ENCODE results near the gene UNK. TPM values are rescaled to one million over a fixed set of nuclear protein-coding genes. Genes with fewer than 3 reads are reported as not detected.

The UNK gene
- total and polyA plus RNA-seq, 2 of the 13 experiments (the other 11 are each of a cell fraction or from before 2014, with no cell fraction given): 31.6 to 33.0 TPM

DNA sequence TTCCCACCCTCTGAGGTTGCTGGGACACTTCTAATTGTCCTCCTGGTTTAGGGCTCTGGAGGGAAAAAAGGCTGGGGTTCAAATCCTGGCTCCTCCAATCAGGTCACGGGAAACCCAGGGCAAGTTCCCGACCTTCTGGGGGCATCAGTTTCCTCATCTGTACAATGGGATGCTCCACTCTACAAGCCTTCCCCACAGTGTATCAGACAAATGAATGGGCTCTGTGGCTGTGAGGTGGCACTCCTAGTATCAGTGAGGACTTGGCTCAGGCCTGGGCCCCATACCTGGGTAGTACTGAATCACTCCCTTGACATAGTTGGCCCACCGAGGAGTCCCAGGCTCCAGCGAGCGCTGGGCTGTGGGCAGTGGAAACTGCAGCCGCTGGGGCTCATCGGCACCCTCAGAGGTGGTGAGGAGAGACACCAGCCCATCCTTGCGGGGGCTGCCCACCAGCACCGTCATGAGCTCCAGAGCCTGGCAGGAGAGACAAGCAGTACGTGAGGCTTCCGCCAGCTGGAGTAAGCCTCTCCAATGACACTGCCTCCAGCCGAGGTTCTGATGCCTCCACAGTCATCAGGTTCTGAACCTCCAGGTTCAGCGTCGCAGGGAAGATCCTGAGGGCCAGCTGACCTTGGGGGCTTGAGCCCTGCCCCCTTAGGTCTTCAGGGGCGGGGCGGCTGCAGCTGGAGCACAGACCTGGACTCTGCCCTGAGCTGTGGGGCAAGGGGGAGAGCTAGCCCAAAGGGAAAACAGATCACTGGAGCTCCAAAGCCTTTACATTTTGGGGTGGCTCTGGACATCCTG is 20.8 kb upstream of the UNK start:
- Histone ChIP-seq H3K4me1 (ENCODE audit: insufficient read depth, low read length) (peaks cover 53% of the 10 kb centered on the region), H4K20me1 (ENCODE audit: insufficient read depth, low read length) (no peaks in the 10 kb centered on the region), H3K27ac (ENCODE audit: extremely low read length, insufficient read depth, low read length) (peak overlapping the region; percentile 79), H3K79me2 (ENCODE audit: insufficient read depth, low read length) (no peaks in the 10 kb centered on the region), H3K36me3 (replicated peaks in 1 of 2; ENCODE audit: control insufficient read depth in 1 of 2, insufficient read depth in 2 of 2, low read length in 2 of 2) (no peaks in the 10 kb centered on the region), H2AFZ (ENCODE audit: low read length) (no peak overlapping the region), H3K9me3 (ENCODE audit: low read length) (no peaks in the 10 kb centered on the region), H3K9ac (ENCODE audit: insufficient read depth, low read depth, low read length) (peak overlapping the region; percentile 79), H3K27me3 (ENCODE audit: control insufficient read depth in 1 of 2, insufficient read depth in 2 of 2, low read length in 2 of 2) (no peaks in the 10 kb centered on the region), H3K4me2 (ENCODE audit: low read depth, low read length) (peak overlapping the region; percentile 94), H3K4me3 (replicated peaks in 1 of 3; ENCODE audit: insufficient read depth in 1 of 3, low read depth in 2 of 3, low read length in 3 of 3) (peak overlapping the region; percentile 77 to 87 (median 78))
- in situ Hi-C loops (cut with HindIII; ENCODE audit: extremely low pct_ligation_motif_present, low pct_unique_long_range_greater_than_20kb) (no loop called here), intact Hi-C loops (cut with micrococcal nuclease; ENCODE audit: unreplicated experiment) (loop anchor here (2.0 kb wide), 1 partner anchor 17 kb away; no protein-coding TSS in a partner anchor)
- WGBS (ENCODE audit: low lambda C conversion rate): 56% methylated on average over 13 of the region's 16 CpGs
- DNase-seq (ENCODE audit: low spot score) (peak; percentile 74), ATAC-seq (peak; percentile 73), FAIRE-seq (peak; percentile 59)
- no TSS peak for BruUV-seq (replicated peaks)
- CTCF ChIA-PET (ENCODE audit: low intra/inter-chr PET ratio, low total read pairs): interaction anchor here (2.3 kb wide), 1 partner anchor 10 kb away, joined by 12 read pairs; no protein-coding TSS in a partner anchor
- POLR2A ChIA-PET: interaction anchor here (0.5 to 8.2 kb wide), 24 partner anchors 9 to 573 kb away, joined by 3 to 390 read pairs (median 6); partner anchors contain the start of genes RECQL5, SAP30BP, SMIM5 and TRIM47
- peak; percentile 58; the same call in 1 of the 2 replicates for TF ChIP-seq ESRRA (CRISPR knock-in tag; IDR thresholded peaks at IDR 0.05; ENCODE audit: low read depth)
- no peak; the same call in 1 of the 2 replicates for TF ChIP-seq ARNT2 (CRISPR knock-in tag; IDR thresholded peaks at IDR 0.05; ENCODE audit: low read depth)
- TF ChIP-seq SMAD1 (CRISPR knock-in tag; IDR thresholded peaks at IDR 0.05; ENCODE audit: borderline replicate concordance, low read depth): 0 out of 2 replicates have a peak, but pooled peaks have one; percentile 38
- TF ChIP-seq, protein P1, sequence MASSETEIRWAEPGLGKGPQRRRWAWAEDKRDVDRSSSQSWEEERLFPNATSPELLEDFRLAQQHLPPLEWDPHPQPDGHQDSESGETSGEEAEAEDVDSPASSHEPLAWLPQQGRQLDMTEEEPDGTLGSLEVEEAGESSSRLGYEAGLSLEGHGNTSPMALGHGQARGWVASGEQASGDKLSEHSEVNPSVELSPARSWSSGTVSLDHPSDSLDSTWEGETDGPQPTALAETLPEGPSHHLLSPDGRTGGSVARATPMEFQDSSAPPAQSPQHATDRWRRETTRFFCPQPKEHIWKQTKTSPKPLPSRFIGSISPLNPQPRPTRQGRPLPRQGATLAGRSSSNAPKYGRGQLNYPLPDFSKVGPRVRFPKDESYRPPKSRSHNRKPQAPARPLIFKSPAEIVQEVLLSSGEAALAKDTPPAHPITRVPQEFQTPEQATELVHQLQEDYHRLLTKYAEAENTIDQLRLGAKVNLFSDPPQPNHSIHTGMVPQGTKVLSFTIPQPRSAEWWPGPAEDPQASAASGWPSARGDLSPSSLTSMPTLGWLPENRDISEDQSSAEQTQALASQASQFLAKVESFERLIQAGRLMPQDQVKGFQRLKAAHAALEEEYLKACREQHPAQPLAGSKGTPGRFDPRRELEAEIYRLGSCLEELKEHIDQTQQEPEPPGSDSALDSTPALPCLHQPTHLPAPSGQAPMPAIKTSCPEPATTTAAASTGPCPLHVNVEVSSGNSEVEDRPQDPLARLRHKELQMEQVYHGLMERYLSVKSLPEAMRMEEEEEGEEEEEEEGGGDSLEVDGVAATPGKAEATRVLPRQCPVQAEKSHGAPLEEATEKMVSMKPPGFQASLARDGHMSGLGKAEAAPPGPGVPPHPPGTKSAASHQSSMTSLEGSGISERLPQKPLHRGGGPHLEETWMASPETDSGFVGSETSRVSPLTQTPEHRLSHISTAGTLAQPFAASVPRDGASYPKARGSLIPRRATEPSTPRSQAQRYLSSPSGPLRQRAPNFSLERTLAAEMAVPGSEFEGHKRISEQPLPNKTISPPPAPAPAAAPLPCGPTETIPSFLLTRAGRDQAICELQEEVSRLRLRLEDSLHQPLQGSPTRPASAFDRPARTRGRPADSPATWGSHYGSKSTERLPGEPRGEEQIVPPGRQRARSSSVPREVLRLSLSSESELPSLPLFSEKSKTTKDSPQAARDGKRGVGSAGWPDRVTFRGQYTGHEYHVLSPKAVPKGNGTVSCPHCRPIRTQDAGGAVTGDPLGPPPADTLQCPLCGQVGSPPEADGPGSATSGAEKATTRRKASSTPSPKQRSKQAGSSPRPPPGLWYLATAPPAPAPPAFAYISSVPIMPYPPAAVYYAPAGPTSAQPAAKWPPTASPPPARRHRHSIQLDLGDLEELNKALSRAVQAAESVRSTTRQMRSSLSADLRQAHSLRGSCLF (CRISPR knock-in tag; IDR thresholded peaks at IDR 0.05; ENCODE audit: borderline replicate concordance): no peak
- TF ChIP-seq ZNF343 (CRISPR knock-in tag; IDR thresholded peaks at IDR 0.05): no peak
- no peak; the same call in 1 of the 2 replicates for TF ChIP-seq HES4 (CRISPR knock-in tag; IDR thresholded peaks at IDR 0.05; ENCODE audit: borderline replicate concordance)
- peak; percentile 76 for TF ChIP-seq ERF (CRISPR knock-in tag; IDR thresholded peaks at IDR 0.05)
- TF ChIP-seq ZNF260 (CRISPR knock-in tag; IDR thresholded peaks at IDR 0.05; ENCODE audit: borderline replicate concordance, low read depth): no peak
- TF ChIP-seq, protein P2, sequence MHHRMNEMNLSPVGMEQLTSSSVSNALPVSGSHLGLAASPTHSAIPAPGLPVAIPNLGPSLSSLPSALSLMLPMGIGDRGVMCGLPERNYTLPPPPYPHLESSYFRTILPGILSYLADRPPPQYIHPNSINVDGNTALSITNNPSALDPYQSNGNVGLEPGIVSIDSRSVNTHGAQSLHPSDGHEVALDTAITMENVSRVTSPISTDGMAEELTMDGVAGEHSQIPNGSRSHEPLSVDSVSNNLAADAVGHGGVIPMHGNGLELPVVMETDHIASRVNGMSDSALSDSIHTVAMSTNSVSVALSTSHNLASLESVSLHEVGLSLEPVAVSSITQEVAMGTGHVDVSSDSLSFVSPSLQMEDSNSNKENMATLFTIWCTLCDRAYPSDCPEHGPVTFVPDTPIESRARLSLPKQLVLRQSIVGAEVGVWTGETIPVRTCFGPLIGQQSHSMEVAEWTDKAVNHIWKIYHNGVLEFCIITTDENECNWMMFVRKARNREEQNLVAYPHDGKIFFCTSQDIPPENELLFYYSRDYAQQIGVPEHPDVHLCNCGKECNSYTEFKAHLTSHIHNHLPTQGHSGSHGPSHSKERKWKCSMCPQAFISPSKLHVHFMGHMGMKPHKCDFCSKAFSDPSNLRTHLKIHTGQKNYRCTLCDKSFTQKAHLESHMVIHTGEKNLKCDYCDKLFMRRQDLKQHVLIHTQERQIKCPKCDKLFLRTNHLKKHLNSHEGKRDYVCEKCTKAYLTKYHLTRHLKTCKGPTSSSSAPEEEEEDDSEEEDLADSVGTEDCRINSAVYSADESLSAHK (CRISPR knock-in tag; IDR thresholded peaks at IDR 0.05; ENCODE audit: borderline replicate concordance): no peak
- TF ChIP-seq, protein P3, sequence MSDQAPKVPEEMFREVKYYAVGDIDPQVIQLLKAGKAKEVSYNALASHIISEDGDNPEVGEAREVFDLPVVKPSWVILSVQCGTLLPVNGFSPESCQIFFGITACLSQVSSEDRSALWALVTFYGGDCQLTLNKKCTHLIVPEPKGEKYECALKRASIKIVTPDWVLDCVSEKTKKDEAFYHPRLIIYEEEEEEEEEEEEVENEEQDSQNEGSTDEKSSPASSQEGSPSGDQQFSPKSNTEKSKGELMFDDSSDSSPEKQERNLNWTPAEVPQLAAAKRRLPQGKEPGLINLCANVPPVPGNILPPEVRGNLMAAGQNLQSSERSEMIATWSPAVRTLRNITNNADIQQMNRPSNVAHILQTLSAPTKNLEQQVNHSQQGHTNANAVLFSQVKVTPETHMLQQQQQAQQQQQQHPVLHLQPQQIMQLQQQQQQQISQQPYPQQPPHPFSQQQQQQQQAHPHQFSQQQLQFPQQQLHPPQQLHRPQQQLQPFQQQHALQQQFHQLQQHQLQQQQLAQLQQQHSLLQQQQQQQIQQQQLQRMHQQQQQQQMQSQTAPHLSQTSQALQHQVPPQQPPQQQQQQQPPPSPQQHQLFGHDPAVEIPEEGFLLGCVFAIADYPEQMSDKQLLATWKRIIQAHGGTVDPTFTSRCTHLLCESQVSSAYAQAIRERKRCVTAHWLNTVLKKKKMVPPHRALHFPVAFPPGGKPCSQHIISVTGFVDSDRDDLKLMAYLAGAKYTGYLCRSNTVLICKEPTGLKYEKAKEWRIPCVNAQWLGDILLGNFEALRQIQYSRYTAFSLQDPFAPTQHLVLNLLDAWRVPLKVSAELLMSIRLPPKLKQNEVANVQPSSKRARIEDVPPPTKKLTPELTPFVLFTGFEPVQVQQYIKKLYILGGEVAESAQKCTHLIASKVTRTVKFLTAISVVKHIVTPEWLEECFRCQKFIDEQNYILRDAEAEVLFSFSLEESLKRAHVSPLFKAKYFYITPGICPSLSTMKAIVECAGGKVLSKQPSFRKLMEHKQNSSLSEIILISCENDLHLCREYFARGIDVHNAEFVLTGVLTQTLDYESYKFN (CRISPR knock-in tag; conservative IDR thresholded peaks at IDR 0.05): peak; percentile 93

Measured in HepG2 (cell line).